SH-SY5Y (cell line): ENCODE data around the gene GAS2L2.

ENCODE experiments used
- GATA2 ChIP-seq: IDR thresholded peaks from 2 replicates; pipeline ENCODE4 v1.6.1; 2011; ENCODE audit warnings: mild to moderate bottlenecking, low read depth, low read length
- GATA3 ChIP-seq: IDR thresholded peaks from 2 replicates; pipeline ENCODE4 v1.6.1; 2011; ENCODE audit warnings: low read depth, mild to moderate bottlenecking, low read length, moderate library complexity

- no peak for TF ChIP-seq GATA2
- no peak for TF ChIP-seq GATA3
Measured at GRCh38 chr17:35717475-35717874, 35.6 kb downstream of the GAS2L2 start.
